ENCODE measurements around the gene SLC13A2. TPM values are rescaled to one million over a fixed set of nuclear protein-coding genes. Genes with fewer than 3 reads are reported as not detected.

Gene SLC13A2
- total RNA-seq (2022; extraction: Qiagen RNA extraction; ENCODE audit: low read depth): 0.08 to 0.20 TPM (median 0.16 TPM) in 5 replicates

GRCh38 chr17:28473542-28473941 is at the start of gene SLC13A2:
SLC13A2 (plus strand) TSS chr17:28473644; CDS start chr17:28473713, 69 bp downstream.

GRCh38 chr17:28505986-28506665 is 32.7 kb downstream of the SLC13A2 start, which contains the start of gene FOXN1:
FOXN1 (plus strand) TSS chr17:28506348; CDS start chr17:28523970, 17,622 bp downstream.

Other genes starting within 250 kb of the SLC13A2 start
- gene TMEM97, start 154.4 kb upstream of the SLC13A2 start, total RNA-seq (2022; extraction: Qiagen RNA extraction; ENCODE audit: low read depth): 44.8 to 66.3 TPM (median 48.3 TPM) in 5 replicates
- 50.5 to 59.6 TPM (median 54.2 TPM) in 5 replicates for gene IFT20, start 138.2 kb upstream of the SLC13A2 start, total RNA-seq (2022; extraction: Qiagen RNA extraction; ENCODE audit: low read depth)
- 39.5 to 53.9 TPM (median 49.0 TPM) in 5 replicates for gene TNFAIP1, start 137.9 kb upstream of the SLC13A2 start, total RNA-seq (2022; extraction: Qiagen RNA extraction; ENCODE audit: low read depth)
- gene POLDIP2, start 116.1 kb upstream of the SLC13A2 start, total RNA-seq (2022; extraction: Qiagen RNA extraction; ENCODE audit: low read depth): 124 to 172 TPM (median 167 TPM) in 5 replicates
- gene SEBOX, start 108.4 kb upstream of the SLC13A2 start, total RNA-seq (2022; extraction: Qiagen RNA extraction; ENCODE audit: low read depth): not detected in 5 replicates
- 16.2 to 21.8 TPM (median 18.5 TPM) in 5 replicates for gene VTN, start 103.3 kb upstream of the SLC13A2 start, total RNA-seq (2022; extraction: Qiagen RNA extraction; ENCODE audit: low read depth)
- gene SARM1, start 102.0 kb upstream of the SLC13A2 start, total RNA-seq (2022; extraction: Qiagen RNA extraction; ENCODE audit: low read depth): 4.8 to 7.8 TPM (median 5.4 TPM) in 5 replicates
- 13.8 to 24.9 TPM (median 20.2 TPM) in 5 replicates for gene SLC46A1, start 67.4 kb upstream of the SLC13A2 start, total RNA-seq (2022; extraction: Qiagen RNA extraction; ENCODE audit: low read depth)
- gene FOXN1, start 32.7 kb downstream of the SLC13A2 start, total RNA-seq (2022; extraction: Qiagen RNA extraction; ENCODE audit: low read depth): 0.05 to 0.07 TPM in 2 of 5 replicates, not detected in the others
- 21.0 to 36.1 TPM (median 33.5 TPM) in 5 replicates for gene UNC119, start 79.0 kb downstream of the SLC13A2 start, total RNA-seq (2022; extraction: Qiagen RNA extraction; ENCODE audit: low read depth)
- 53.5 to 67.3 TPM (median 60.9 TPM) in 5 replicates for gene PIGS, start 97.9 kb downstream of the SLC13A2 start, total RNA-seq (2022; extraction: Qiagen RNA extraction; ENCODE audit: low read depth)
- gene ALDOC, start 103.3 kb downstream of the SLC13A2 start, total RNA-seq (2022; extraction: Qiagen RNA extraction; ENCODE audit: low read depth): 2.0 to 3.2 TPM (median 2.1 TPM) in 5 replicates
- 76.7 to 85.2 TPM (median 79.1 TPM) in 5 replicates for gene SPAG5, start 125.4 kb downstream of the SLC13A2 start, total RNA-seq (2022; extraction: Qiagen RNA extraction; ENCODE audit: low read depth)
- gene RSKR, start 140.5 kb downstream of the SLC13A2 start, total RNA-seq (2022; extraction: Qiagen RNA extraction; ENCODE audit: low read depth): 2.9 to 5.4 TPM (median 4.7 TPM) in 5 replicates
- gene BLTP2, start 171.5 kb downstream of the SLC13A2 start, total RNA-seq (2022; extraction: Qiagen RNA extraction; ENCODE audit: low read depth): 61.0 to 66.2 TPM (median 61.5 TPM) in 5 replicates
- 67.9 to 89.2 TPM (median 82.9 TPM) in 5 replicates for gene SDF2, start 188.3 kb downstream of the SLC13A2 start, total RNA-seq (2022; extraction: Qiagen RNA extraction; ENCODE audit: low read depth)
- 60.7 to 79.0 TPM (median 77.6 TPM) in 5 replicates for gene SUPT6H, start 188.6 kb downstream of the SLC13A2 start, total RNA-seq (2022; extraction: Qiagen RNA extraction; ENCODE audit: low read depth)
- gene PROCA1, start 238.2 kb downstream of the SLC13A2 start, total RNA-seq (2022; extraction: Qiagen RNA extraction; ENCODE audit: low read depth): 1.1 to 1.8 TPM (median 1.4 TPM) in 5 replicates
- gene RAB34, start 244.2 kb downstream of the SLC13A2 start, total RNA-seq (2022; extraction: Qiagen RNA extraction; ENCODE audit: low read depth): 209 to 253 TPM (median 243 TPM) in 5 replicates
- gene RPL23A, start 246.3 kb downstream of the SLC13A2 start, total RNA-seq (2022; extraction: Qiagen RNA extraction; ENCODE audit: low read depth): 1,899 to 3,039 TPM (median 2,180 TPM) in 5 replicates